SKM-1 (cell line): ENCODE data around the gene TEAD2.
"Not testable (repeated sequence)": the region's sequence is repeated elsewhere in the genome, so short reads cannot be mapped to it uniquely, and the experiment has no call there.

Experiments used
- DNase-seq: peaks from one replicate; lab custom pipeline; 2025; ENCODE audit not compliant: unreplicated experiment; lab: John Stamatoyannopoulos, UW

The TEAD2 gene

DNA sequence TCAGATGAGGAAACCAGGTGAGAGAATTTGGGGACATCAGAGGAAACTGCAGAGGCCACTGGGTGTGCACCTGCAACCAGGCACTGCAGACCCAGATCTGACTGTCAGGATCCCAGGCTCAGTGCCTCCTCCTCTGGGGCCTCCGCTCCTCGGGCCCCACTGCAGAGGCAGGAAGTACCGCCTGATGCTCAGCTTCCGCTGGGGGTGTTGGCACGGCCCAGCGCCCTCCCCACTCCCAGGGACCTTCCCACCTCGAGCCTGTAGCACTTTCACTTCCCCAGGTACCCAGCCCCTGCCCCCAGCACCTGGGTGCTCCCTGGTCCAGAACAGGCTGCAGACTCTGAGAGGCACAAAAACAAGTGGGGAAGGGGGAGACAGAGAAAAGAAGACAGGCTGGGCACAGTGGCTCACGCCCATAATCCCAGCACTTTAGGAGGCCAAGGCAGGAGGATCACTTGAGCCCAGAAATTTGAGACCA is 28.4 kb downstream of the TEAD2 start:
- DNase-seq: no peak

DNA sequence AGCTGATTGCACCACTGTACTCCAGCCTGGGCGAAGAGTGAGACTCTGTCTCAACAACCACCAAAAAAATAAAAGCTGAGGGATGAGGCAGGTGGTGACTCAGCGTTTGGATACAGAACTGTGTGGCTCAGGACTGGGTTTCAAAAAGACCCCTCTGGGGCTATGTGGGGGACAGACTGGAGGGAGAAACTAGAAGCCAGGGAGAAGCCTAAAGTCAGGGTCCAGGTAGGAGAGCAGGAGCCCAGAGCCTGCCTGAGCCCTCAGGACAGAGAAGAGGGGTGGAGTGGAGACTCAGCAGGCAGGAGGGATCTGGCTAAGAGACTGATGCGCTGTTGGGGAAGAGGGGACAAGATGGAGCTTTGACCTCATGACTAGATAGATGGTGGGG is 28.8 kb downstream of the TEAD2 start:
- no peak for DNase-seq

DNA sequence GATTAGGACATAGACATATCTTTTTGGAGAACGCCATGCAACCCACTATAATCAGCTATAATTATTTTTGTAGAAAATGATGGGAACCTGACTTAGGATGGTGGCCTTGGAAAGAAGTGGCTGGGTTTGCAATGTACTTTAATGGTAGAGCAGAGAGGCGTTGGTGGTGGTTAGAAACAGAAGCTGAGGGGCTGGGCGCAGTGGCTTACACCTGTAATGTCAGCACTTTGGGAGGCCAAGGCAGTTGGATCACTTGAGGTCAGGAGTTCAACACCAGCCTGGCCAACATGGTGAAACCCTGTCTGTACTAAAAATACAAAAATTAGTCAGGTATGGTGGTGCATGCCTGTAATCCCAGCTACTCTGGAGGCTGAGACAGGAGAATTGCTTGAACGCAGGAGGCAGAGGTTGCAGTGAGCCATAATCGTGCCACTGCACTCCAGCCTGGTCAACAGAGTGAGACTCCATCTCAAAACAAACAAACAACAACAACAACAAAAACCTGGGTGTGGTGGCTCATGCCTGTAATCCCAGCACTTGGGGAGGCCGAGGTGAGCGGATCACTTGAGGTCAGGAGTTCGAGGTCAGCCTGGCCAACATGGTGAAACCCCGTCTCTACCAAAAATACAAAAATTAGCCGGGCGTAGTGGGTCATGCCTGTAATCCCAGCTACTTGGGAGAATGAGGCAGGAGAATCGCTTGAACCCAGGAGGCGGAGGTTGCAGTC is 29.4 kb downstream of the TEAD2 start:
- not testable (repeated sequence) for DNase-seq

DNA sequence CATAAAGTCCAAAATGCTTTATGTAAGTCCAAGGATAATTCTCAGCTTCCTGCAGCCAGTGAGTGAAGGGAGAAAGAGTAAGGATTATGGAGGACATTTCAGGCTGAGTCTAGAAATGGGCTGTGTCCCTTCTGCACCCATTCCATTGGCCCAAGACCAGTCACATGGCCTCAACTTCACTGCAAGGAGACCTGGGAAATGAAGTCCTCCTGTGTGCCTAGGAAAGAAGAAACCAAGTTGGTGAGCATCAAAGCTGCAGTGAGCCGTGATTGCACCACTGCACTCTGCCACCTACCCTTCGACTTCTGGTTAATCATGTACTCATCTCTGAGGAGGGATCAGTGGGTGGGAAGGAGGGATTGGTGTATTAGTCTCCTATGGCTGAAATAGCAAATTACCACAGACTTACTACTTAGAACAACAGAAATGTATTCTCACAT is 30.6 kb downstream of the TEAD2 start:
- peak; percentile 31 for DNase-seq

DNA sequence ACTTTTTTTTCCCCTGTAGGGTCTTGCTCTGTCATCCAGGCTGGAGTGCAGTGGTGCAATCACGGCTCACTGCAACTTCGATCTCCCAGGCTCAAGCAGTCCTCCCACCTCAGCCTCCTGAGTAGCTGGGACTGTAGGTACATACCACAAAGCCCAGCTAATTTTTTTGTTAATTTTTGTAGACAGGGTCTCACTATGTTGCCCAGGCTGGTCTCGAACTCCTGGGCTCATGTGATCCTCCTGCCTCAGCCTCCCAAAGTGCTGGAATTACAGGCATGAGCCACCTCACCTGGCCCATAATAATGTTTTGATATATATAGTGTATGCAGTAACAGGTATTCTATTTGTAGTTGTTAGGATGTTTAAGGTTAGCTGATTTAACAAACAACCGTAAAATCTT is 31.0 kb downstream of the TEAD2 start:
- DNase-seq: not testable (repeated sequence)

DNA sequence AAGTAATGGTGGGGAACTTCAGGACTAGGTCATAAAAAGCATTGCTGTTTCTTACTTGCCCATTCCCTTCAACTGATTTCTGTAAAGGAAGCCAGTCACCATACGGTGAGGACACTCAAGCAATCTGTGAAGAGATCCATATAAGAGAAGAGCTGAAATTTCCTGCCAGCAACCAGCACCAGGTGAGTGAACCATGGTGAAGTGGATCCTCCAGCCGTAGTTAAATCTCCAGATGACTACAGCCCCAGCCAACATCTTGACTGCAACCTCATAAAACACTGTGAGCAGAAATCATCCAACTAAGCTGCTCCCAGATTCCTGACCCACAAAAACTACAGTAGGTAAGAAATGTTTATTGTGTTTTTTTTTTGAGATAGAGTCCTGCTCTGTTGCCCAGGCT is 33.5 kb downstream of the TEAD2 start:
- no peak for DNase-seq

DNA sequence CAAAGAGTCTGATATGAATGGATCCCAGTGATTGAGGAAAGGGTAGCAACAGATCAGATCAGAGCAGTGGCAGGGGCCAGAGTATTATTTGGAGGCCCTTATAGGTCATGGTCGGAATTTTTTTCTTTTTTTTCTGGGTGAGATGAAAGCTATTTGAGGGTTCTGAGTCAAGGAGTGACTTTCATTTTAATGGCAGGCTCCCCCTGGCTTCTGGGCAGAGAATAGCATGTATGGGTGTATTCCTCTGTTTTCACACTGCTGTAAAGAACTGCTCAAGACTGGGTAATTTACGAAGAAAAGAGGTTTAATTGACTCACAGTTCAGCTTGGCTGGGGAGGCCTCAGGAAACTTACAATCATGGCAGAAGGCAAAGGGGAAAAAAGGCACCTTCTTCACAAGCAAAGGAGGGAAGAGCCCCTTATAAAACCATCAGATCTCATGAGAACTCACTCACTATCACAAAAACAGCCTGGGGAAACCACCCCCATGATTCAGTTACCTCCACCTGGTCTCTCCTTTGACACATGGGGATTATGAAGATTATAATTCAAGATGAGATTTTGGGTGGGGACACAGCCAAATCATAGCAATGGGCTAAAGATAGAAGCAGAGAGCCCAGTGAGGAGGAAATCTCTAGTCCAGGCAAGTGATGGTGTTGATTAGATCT is 34.2 kb downstream of the TEAD2 start:
- no peak for DNase-seq

DNA sequence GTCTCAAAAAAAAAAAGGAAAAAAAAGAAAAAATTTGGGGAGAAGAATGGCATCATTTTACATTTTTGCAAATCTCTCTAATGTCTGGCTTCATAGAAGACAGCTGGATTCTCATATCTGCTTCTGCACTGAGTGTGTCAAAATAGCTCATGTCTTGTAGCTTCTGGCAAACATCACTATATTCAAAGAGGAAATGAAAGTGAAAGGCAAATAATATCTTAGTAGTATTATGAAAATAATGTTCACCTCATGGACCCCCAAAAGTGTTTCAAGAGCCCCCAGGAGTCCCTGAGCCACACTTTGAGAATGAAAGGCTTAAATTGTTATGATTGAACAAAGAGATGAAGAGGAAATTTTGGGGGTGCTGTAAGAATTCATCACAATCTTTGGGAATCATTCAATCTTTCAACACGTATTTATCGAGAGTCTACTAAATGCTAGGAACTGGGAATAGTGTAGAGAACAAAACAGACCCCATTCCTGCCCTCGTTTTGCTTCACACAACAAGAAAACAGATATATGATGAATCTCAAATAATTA is 36.0 kb downstream of the TEAD2 start:
- DNase-seq: no peak

DNA sequence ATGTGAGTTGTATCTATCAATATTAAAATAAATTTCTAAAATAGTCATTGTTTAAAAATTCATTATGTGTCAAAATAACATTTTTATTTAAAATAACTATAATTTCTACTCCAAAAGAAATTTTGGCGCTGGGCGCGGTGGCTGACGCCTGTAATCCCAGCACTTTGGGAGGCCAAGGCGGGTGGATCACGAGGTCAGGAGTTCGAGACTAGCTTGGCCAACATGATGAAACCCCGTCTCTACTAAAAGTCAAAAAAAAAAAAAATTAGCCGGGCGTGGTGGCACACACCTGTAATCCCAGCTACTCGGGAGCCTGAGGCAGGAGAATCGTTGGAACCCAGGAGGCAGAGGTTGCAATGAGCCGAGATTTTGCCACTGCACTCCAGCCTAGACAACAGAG is 36.5 kb downstream of the TEAD2 start:
- DNase-seq: not testable (repeated sequence)

DNA sequence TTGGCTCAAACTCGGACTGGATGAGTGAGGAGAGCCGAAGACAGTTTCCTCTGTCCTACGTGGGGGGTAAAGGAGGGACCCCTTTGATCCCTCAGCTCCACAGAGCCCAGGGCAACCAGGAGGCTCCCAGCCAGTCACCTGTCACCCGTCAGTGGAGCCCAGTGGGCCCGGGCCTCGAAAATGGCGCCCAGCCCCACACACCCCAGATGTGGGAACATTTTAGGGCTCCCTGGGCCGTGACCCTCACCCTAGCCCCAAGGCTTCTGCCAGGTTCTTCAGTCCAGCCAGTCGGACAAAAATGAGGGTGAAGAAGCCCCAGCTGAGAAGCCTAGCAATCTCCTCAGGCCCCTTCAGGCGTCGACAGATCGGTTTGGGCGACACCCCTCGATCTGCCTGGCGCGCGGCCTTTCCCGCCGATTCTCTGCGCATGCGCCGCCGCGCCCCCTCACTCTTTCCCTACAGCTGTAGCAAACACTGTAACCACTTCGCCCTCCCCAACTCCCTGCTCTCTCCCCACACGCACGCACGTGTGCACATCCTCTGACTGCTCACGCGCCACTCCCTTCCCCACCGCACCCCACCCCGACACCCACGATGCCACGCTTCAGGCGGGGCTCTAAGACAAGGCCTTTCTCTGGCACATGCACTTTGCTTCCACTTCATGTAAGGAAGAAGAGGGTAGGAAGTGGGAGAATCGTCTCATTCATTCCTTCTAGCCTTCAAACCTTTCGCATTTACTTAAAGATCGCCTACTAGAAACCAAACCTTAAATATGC is 37.2 kb downstream of the TEAD2 start, which contains the start of gene SLC6A16:
TSS of gene SLC6A16 (minus strand) at position 391 of the 776 bp plus-strand sequence. CDS start 13,844 bp downstream, outside the sequence.
- no peak for DNase-seq

DNA sequence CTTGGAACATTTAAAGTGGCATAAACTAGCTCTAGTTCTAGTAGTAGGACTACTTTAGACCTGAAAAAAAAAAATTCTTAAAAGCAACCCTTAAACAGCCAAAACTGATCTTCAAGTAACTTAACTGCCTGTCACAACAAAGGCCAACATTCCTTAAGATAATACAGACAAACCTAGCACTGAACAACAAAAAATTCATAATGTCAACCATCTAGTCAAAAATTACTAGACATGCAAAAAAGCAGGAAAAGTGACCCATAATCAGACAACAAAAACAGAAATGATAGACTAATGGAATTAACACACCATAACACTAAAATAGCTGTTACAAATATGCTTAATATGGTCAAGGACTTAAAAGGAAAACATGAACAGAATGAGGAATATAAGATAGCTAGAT is 43.9 kb downstream of the TEAD2 start:
- no peak for DNase-seq

DNA sequence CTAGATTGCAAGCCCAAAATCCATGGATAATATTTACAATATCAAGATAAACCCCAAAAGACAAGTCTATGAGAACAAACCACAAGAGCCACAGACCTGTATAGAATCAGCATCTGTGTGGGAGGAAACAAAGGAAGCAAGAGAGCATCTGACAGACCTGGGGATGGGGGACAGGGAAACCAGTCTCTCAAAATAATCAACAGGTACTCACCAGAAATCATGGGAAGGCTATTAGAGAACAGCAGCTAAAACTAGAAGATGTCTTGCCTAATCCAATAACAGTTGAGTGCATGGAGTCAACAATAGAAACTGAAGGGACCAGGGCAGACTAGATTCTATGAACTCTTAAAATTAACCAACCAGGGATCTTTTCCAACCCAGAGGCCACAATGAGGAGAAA is 45.9 kb downstream of the TEAD2 start:
- no peak for DNase-seq

DNA sequence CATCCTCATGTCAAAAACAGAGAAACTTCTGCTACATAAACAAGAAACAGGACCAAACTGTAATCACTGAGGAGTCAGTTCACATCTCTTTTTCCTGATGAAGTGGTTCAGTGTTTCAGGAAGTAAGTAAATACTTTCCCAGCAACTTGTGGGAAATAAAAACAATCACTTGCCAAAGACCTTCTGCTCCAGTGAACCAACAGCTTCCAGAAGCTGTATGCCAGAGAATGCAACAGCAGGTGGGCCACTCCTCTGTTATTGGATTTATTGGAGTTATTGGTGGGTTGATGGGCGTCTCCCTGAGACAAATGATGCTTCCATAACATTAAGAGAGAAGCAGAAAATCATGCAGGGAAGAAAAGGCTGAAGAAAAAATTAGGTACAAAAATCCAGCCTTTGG is 47.1 kb downstream of the TEAD2 start:
- no peak for DNase-seq

DNA sequence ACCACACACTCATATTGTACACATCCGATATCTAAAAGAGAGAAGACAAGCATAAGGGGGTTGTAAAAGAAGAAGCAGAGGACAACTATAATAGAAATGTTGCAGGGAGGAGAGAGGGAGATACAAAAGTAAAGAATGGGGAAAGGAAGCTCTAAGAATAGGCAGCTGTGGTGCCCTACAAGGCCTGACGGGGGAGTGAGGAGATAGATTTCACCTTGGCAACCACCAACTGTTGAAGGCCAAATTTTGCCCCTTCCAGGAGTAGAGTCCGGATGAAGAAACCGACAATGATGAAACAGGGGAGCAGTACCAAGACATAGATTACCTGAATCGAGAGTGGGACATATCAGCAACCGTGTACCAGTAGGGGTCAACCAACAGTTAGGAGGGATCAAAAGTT is 53.1 kb downstream of the TEAD2 start:
- no peak for DNase-seq

DNA sequence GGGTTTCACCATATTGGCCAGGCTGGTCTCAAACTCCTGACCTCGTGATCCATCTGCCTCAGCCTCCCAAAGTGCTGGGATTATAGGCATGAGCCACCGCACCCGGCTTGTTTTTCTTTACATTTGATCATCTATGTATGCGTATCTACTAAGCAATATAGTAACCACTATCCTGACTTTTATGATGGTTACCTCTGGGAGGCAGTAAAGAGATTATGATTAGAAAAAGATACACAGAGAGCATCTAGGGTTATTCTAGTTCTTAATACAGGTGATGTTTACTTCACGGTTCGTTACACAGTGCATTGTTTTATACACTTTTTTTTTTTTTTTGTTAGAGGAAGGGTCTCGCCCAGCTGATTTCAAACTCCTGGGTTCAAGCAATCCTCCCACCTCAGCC is 55.5 kb downstream of the TEAD2 start:
- DNase-seq: not testable (repeated sequence)

DNA sequence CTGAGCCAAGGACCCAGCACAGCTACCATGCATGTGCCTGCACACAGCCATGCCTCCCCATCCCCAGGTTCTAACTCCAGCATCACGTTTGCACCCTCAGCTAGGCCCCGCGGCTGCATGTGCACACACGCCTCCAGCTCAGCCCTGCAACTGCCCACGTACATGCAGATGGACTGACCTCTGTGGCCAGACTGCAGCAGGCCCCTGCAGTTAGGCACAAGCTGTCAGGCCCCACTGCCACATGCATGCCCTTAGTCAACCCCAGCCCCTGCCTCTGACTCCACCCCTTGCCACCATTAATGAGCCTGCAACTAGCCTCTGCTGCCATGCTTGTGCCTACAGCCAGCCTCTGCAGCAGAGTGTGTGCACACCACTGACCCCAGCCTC is 60.4 kb downstream of the TEAD2 start:
- no peak for DNase-seq

DNA sequence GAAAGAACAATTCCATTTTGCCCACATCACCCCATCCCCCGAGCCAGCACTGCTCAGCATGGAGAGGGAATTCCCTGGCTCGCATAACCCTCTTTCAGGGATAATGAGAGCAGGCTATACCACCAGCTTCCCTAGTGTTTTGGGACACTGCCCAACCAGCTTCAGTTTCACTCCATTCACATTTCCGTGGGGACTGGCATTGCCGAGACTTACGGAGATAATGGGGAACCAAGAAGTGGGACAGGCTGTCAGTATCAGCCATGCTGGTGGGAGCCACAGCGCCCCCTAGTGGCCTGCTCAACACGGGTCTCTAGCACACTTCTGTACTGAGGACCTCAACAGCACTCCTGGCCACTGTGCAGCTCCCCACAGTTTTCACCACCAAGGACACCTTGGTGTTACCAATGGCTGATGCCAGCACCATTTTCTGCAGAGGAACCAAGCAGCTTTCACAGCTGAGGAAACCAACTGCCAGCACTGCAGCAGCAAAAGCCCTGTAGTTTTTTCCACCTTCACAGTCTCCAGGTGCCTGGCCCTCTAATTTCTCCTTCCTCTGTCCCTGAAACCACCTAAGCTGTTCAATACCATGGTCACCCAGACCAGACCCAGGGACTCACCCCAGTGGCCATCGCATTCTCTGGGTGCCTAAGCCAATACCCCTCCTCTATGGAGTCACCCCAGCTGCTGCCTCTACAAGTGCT is 60.9 kb downstream of the TEAD2 start:
- peak; percentile 25 for DNase-seq

DNA sequence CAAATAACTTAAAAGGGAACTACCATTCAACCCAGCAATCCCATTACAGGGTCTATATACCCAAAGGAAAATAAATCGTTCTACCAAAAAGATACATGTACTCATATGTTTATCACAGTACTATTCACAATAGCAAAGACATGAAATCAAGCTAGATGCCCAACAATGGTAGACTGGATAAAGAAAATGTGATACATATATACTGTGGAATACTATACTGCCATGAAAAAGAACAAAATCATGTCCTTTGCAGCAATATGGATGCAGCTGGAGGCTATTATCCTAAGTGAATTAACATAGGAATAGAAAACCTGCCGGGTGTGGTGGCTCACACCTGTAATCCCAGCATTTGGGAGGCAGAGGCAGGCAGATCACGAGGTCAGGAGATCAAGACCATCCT is 63.6 kb downstream of the TEAD2 start:
- not testable (repeated sequence) for DNase-seq

DNA sequence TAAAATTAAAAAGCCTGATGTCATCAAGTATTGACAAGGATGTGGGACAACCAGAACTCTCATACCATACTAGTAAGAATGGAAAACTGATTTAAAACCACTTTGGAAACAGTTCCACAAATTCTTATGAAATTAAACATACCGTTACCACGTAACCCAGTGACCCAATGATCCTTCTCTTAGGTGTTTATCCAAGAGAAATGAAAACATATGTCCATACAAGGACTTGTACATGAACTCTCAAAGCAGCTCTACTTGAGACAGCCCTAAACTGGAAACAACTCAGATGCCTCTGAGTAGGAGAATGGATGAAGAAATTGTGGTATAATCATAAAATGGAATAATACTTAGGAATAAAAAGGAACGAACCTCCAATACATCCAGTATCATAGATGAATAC is 64.8 kb downstream of the TEAD2 start:
- DNase-seq: no peak

DNA sequence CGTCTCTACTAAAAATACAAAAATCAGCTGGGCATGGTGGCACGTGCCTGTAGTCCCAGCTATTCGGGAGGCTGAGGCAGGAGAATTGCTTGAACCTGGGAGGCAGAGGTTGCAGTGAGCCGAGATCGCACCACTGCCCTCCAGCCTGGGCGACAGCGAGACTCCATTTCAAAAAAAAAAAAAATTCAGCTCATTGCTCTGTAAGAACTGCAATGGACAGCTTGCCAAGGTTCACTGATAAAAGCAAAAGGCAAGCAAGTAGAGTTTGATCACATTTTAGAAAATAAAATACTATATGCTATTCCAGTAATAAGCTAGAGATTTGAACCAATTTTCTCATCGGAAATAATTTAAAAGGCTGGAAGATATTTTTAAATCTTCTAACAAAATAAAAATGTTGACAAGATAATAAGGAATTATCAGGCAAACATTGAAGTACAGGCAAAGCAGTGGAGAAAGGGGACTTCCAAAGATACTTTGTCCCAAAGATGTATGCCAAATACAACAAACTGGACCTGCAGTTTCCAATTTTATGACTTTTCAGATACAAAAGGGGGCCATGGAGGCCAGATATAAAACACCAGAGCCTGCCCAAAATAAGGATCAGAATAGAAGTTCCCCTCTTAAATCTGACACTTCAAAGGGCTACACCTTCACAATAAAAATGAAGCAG is 66.9 kb downstream of the TEAD2 start:
- DNase-seq: no peak
